Activated naive CD8-positive, alpha-beta T cell (primary cell): Measurements from ENCODE around the gene REEP2.
A peak's percentile ranks its signal among the peaks of the same experiment; 100 is the strongest.
"Not testable (repeated sequence)": the region's sequence is repeated elsewhere in the genome, so short reads cannot be mapped to it uniquely, and the experiment has no call there.

Source experiments
- H3K27ac Mint-ChIP-seq: one replicate; pipeline ENCODE4 v1.8.0; 2021; ENCODE audit warnings: mixed read lengths
- H3K27me3 Mint-ChIP-seq: one replicate; pipeline ENCODE4 v1.8.0; 2021; ENCODE audit warnings: mixed read lengths
- H3K36me3 Mint-ChIP-seq: one replicate; pipeline ENCODE4 v1.8.0; 2021; ENCODE audit warnings: mixed read lengths
- H3K4me1 Mint-ChIP-seq: one replicate; pipeline ENCODE4 v1.8.0; 2021; ENCODE audit warnings: low read depth, mixed read lengths
- H3K4me3 Mint-ChIP-seq: one replicate; pipeline ENCODE4 v1.8.0; 2021; ENCODE audit warnings: mild to moderate bottlenecking, mixed read lengths
- H3K9me3 Mint-ChIP-seq: one replicate; pipeline ENCODE4 v1.8.0; 2021; ENCODE audit warnings: low read depth, mixed read lengths

REEP2 gene

GRCh38 chr5:138438724-138439476 is at the start of gene REEP2:
Gene REEP2 (plus strand): TSS chr5:138439057. CDS start chr5:138439209, 152 bp downstream.
- Mint-ChIP-seq H3K36me3 (peaks cover 2% of the 10 kb centered on the region), H3K4me1 (peaks cover 14% of the 10 kb centered on the region), H3K4me3 (peak within 1 kb of the TSS; percentile 85), H3K27ac (no peak within 1 kb of the TSS), H3K27me3 (no peaks in the 10 kb centered on the region), H3K9me3 (no peaks in the 10 kb centered on the region)

- no peaks in the 10 kb centered on the region for H3K4me1 Mint-ChIP-seq
- H3K4me3 Mint-ChIP-seq = no peak overlapping the region
- peaks cover 5% of the 10 kb centered on the region for H3K36me3 Mint-ChIP-seq
- H3K27me3 Mint-ChIP-seq = no peaks in the 10 kb centered on the region
- H3K27ac Mint-ChIP-seq = no peak overlapping the region
- H3K9me3 Mint-ChIP-seq = no peaks in the 10 kb centered on the region
Measured at GRCh38 chr5:138389332-138389731, 49.5 kb upstream of the REEP2 start.

GRCh38 chr5:138389911-138390310 is 48.9 kb upstream of the REEP2 start:
- not testable (repeated sequence) for H3K4me1 Mint-ChIP-seq, H3K36me3 Mint-ChIP-seq, H3K9me3 Mint-ChIP-seq

DNA sequence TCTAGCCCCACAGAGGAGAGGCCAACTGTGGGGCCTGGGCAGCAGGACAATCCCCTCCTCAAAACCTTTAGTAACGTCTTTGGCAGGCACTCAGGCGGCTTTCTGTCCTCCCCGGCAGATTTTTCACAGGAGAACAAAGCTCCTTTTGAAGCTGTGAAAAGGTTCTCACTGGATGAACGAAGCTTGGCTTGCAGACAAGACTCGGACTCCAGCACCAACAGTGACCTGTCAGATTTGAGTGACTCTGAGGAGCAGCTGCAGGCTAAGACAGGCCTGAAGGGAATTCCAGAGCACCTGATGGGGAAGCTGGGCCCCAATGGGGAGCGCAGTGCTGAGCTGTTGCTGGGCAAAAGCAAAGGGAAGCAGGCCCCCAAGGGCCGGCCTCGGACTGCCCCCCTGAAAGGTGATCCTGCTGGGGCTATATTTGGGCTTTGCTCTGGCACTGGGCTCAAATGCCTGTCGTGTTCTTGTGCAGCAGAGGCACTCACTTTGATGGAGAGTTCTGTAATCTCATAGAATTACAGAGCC is 46.9 kb upstream of the REEP2 start:
- H3K27me3 Mint-ChIP-seq = no peaks in the 10 kb centered on the region
- no peaks in the 10 kb centered on the region for H3K4me1 Mint-ChIP-seq
- no peak overlapping the region for H3K4me3 Mint-ChIP-seq
- peaks cover 6% of the 10 kb centered on the region for H3K36me3 Mint-ChIP-seq
- no peaks in the 10 kb centered on the region for H3K9me3 Mint-ChIP-seq
- no peak overlapping the region for H3K27ac Mint-ChIP-seq

More at GRCh38 chr5:138389911-138390310, 48.9 kb upstream of the REEP2 start:
- not testable (repeated sequence) for H3K4me3 Mint-ChIP-seq, H3K27me3 Mint-ChIP-seq, H3K27ac Mint-ChIP-seq

GRCh38 chr5:138402640-138403039 is 36.2 kb upstream of the REEP2 start:
- Mint-ChIP-seq H3K9me3 (no peaks in the 10 kb centered on the region), H3K4me3 (no peak overlapping the region), H3K27me3 (no peaks in the 10 kb centered on the region), H3K4me1 (no peaks in the 10 kb centered on the region), H3K27ac (no peak overlapping the region), H3K36me3 (peaks cover 10% of the 10 kb centered on the region)

DNA sequence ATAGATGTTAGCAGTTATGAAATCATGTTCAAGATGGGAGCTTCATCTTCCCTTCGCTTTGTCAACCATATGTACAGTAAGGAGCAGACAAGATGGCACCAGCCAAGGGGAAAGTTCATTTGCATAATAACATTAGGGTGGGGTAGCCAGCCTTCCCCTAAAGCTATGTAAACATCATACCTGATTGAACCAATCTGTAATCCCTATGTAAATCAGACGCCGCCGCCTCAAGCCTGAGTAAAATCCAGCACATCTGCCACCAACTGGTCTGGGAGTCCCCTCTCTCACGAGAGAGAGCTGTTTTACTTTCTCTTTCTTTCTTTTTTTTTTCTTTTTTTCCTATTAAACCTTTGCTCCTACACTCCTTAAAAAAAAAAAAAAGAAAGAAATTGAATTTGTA is 30.8 kb upstream of the REEP2 start:
- no peaks in the 10 kb centered on the region for H3K4me1 Mint-ChIP-seq
- H3K27ac Mint-ChIP-seq = peak overlapping the region; percentile 7
- no peaks in the 10 kb centered on the region for H3K9me3 Mint-ChIP-seq
- no peak overlapping the region for H3K4me3 Mint-ChIP-seq
- no peaks in the 10 kb centered on the region for H3K27me3 Mint-ChIP-seq
- H3K36me3 Mint-ChIP-seq = peaks cover 12% of the 10 kb centered on the region

GRCh38 chr5:138410996-138411640 is 27.7 kb upstream of the REEP2 start:
- H3K4me3 Mint-ChIP-seq, H3K27me3 Mint-ChIP-seq, H3K4me1 Mint-ChIP-seq, H3K27ac Mint-ChIP-seq, H3K9me3 Mint-ChIP-seq: not testable (repeated sequence)
- peaks cover 12% of the 10 kb centered on the region for H3K36me3 Mint-ChIP-seq

GRCh38 chr5:138418444-138418843 is 20.4 kb upstream of the REEP2 start:
- Mint-ChIP-seq H3K4me1 (no peaks in the 10 kb centered on the region), H3K27ac (no peak overlapping the region), H3K4me3 (no peak overlapping the region), H3K27me3 (no peaks in the 10 kb centered on the region), H3K36me3 (peaks cover 9% of the 10 kb centered on the region), H3K9me3 (no peaks in the 10 kb centered on the region)

DNA sequence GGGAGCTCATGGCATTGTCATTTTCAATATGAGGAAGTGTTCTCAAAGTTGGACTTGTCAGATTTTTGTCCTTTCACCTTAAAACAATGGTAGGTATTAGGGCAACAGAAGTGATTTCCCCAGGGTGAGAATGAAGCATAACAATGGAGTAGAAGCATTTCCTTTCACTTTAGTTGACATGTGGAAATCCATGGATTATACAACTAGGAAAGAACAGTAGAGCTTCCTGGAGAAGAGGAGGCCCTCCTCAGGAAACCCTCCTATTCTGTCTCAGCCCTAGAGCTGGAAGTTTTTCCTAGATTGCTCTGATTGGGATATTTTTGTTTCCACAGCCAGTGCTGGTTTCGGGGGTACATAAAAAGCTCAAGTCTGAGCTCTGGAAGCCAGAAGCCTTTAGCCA is 13.8 kb upstream of the REEP2 start:
- Mint-ChIP-seq H3K9me3 (no peaks in the 10 kb centered on the region), H3K27ac (no peak overlapping the region), H3K36me3 (peaks cover 16% of the 10 kb centered on the region), H3K27me3 (no peaks in the 10 kb centered on the region), H3K4me3 (no peak overlapping the region), H3K4me1 (no peaks in the 10 kb centered on the region)

DNA sequence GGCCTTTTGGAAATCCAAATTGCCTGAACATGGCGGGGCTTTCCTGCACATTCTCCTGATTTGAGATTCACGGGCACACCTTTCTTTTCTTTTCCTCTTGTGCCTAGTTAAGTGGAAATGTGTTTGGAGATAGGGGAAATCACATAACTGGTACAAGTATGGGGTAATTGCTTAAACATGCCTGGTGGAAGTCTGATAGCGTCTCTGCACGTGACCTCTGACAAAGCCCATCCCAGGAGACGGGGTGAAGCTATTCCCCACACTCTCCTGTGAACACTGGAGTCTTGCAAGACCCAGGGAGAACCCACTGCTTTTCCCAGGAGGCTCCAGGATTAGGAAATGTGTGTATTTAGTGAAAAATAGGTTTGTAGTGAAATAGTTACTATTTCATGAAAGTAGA is 2.9 kb upstream of the REEP2 start:
- peaks cover 5% of the 10 kb centered on the region for H3K36me3 Mint-ChIP-seq

GRCh38 chr5:138438003-138438723 is 694 bp upstream of the REEP2 start:
- Mint-ChIP-seq H3K4me1 (peaks cover 14% of the 10 kb centered on the region), H3K4me3 (peak overlapping the region; percentile 85), H3K27me3 (no peaks in the 10 kb centered on the region), H3K36me3 (peaks cover 2% of the 10 kb centered on the region), H3K9me3 (no peaks in the 10 kb centered on the region), H3K27ac (no peak overlapping the region)

More for the DNA sequence above, 2.9 kb upstream of the REEP2 start:
- Mint-ChIP-seq H3K9me3 (no peaks in the 10 kb centered on the region), H3K27me3 (no peaks in the 10 kb centered on the region), H3K27ac (no peak overlapping the region), H3K4me3 (no peak overlapping the region), H3K4me1 (peaks cover 14% of the 10 kb centered on the region)

DNA sequence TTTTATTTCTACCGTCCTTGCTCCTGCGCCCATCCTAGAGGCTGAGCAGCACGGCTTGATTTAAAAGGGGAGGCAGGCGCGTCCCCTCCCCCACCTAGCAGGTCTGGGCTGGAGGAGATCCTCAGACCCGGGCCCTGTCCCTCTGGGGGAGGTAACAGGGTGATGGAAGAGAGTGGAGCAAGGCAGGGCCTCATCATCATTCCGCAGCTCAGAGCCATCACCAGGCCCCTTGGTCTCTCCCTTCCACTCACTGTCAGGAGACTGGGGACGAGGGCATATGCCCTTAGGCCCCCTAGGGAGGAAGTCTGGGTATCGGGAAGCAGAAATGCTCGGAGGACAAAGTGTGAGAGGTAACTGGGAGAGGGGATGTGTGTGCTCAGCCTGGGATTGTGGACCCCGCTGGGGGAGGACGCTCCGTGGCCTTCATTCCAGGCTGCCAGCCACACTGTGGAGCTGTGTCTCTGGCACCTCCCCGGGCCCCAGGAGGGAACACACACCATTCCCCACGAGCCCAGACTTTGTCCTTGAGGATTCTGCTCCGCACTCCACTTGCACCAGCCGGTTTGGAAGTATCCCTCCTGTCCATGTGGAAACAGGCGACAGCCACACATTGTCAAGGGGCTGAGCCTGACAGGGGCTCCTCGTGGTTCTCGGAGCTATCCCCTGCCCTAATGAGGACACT is 761 bp downstream of the REEP2 start:
- Mint-ChIP-seq H3K9me3 (no peaks in the 10 kb centered on the region), H3K4me1 (peaks cover 14% of the 10 kb centered on the region), H3K27me3 (no peaks in the 10 kb centered on the region), H3K27ac (no peak overlapping the region), H3K36me3 (peaks cover 2% of the 10 kb centered on the region), H3K4me3 (peak overlapping the region; percentile 80)

- H3K27me3 Mint-ChIP-seq = no peaks in the 10 kb centered on the region
- peak overlapping the region; percentile 80 for H3K4me3 Mint-ChIP-seq
- no peaks in the 10 kb centered on the region for H3K9me3 Mint-ChIP-seq
- H3K36me3 Mint-ChIP-seq = no peaks in the 10 kb centered on the region
- peak overlapping the region; percentile 50 for H3K27ac Mint-ChIP-seq
- H3K4me1 Mint-ChIP-seq = peaks cover 14% of the 10 kb centered on the region
Measured at GRCh38 chr5:138440159-138441073, 1.6 kb downstream of the REEP2 start.

GRCh38 chr5:138441221-138441620 is 2.4 kb downstream of the REEP2 start:
- no peak overlapping the region for H3K27ac Mint-ChIP-seq
- H3K4me3 Mint-ChIP-seq = no peak overlapping the region
- no peaks in the 10 kb centered on the region for H3K36me3 Mint-ChIP-seq
- H3K4me1 Mint-ChIP-seq = peaks cover 14% of the 10 kb centered on the region
- H3K27me3 Mint-ChIP-seq = no peaks in the 10 kb centered on the region
- H3K9me3 Mint-ChIP-seq = no peaks in the 10 kb centered on the region
